GM21367 (cell line): ENCODE results near the gene OR7C1.
"Not testable (repeated sequence)": the region's sequence is repeated elsewhere in the genome, so short reads cannot be mapped to it uniquely, and the experiment has no call there.

Experiments
- ATAC-seq: cut with Tn5 transposase; IDR thresholded peaks from one replicate; pipeline ENCODE4 v1.9.1; 2021; ENCODE audit not compliant: unreplicated experiment

OR7C1 gene

GRCh38 chr19:14768001-14768400, 67.0 kb downstream of the OR7C1 start:
- ATAC-seq, result no peak

- ATAC-seq, result no peak
Observed at GRCh38 chr19:14767466-14767971, 67.5 kb downstream of the OR7C1 start.

- ATAC-seq, result not testable (repeated sequence)
Observed at GRCh38 chr19:14765841-14766240, 69.1 kb downstream of the OR7C1 start.

- ATAC-seq, result not testable (repeated sequence)
Observed at GRCh38 chr19:14765403-14765802, 69.6 kb downstream of the OR7C1 start.

- no peak for ATAC-seq
Observed at GRCh38 chr19:14764401-14764800, 70.6 kb downstream of the OR7C1 start.

- no peak for ATAC-seq
Observed at GRCh38 chr19:14763497-14764145, 71.4 kb downstream of the OR7C1 start.

- ATAC-seq, result no peak
Observed at GRCh38 chr19:14762111-14762510, 72.9 kb downstream of the OR7C1 start.

- no peak for ATAC-seq
Observed at GRCh38 chr19:14761607-14762006, 73.4 kb downstream of the OR7C1 start.

- no peak for ATAC-seq
Observed at GRCh38 chr19:14758816-14759215, 76.2 kb downstream of the OR7C1 start.

GRCh38 chr19:14748601-14749000, 86.4 kb downstream of the OR7C1 start:
- no peak for ATAC-seq
